HCT116 (cell line): ENCODE data around the gene ARMH4. TPM values are rescaled to one million over a fixed set of nuclear protein-coding genes. Genes with fewer than 3 reads are reported as not detected.

Experiments used
- ATAC-seq: fragments of 200-7000 bp; cut with Tn5 transposase; 2 replicates; pipeline ENCODE4 v1.9.1; 2020; ENCODE audit warnings: mild to moderate bottlenecking, moderate library complexity
- BruUV-seq: library from RNA; stranded (reverse); fragments of 400-500 nt; replicated peaks from 2 replicates; lab custom pipeline; 2021; lab: Mats Ljungman, UMichigan
- CTCF ChIA-PET: fragments of 300-600 bp; sonication (Branson Sonifier 250); formaldehyde crosslinking; loops from one replicate; lab custom pipeline; 2021; ENCODE audit warnings: antibody characterized with exemption; lab: Charles Lee
- POLR2A ChIA-PET: fragments of 300-600, 350-600 bp; sonication (Branson Sonifier 250); formaldehyde crosslinking; loops from one replicate; lab custom pipeline; 2021; ENCODE audit warnings: antibody characterized with exemption; lab: Charles Lee
- RAD21 ChIA-PET, 2 experiments: fragments of 300-600 bp; sonication (Branson Sonifier 250); formaldehyde crosslinking; loops; one replicate each; lab custom pipeline; 2023; ENCODE audit warnings: low total read pairs in 2 of 2; ENCODE audit not compliant: uncharacterized antibody in 2 of 2, unreplicated experiment in 2 of 2, low non-redundant PET in 1 of 2; lab: Charles Lee
- DNase-seq: peaks from one replicate; pipeline ENCODE4 v3.0.0-alpha.2; 2010; ENCODE audit warnings: low read depth, low spot score
- H2AFZ ChIP-seq: fragments of 200-600 bp; shearing (Covaris generic), sonication (generic); 2 replicates; pipeline ENCODE4 v1.6.1; 2017; ENCODE audit warnings: low read depth, mixed run types, mixed read lengths, antibody characterized with exemption, low read length; ENCODE audit not compliant: poor library complexity, severe bottlenecking
- H3K27ac ChIP-seq: 2 replicates; pipeline ENCODE4 v1.5.1; 2012; ENCODE audit warnings: low read depth, low read length
- H3K27me3 ChIP-seq: fragments of 200-600 bp; sonication (generic); 2 replicates; pipeline ENCODE4 v1.6.1; 2016; ENCODE audit warnings: mixed run types, low read length, mixed read lengths; ENCODE audit not compliant: insufficient read depth
- H3K36me3 ChIP-seq, 2 experiments: fragments of 200-500 bp in 1 of 2; fragments of 200-600 bp in 1 of 2; sonication (Bioruptor generic) in 1 of 2; sonication (generic) in 1 of 2; 2 replicates each; pipeline versions ENCODE4 v1.5.1 to v1.6.1; 2014 to 2016; ENCODE audit warnings: low read length in 2 of 2, inconsistent platforms in 1 of 2, mixed read lengths in 1 of 2, mixed run types in 1 of 2; ENCODE audit not compliant: insufficient read depth in 2 of 2, control insufficient read depth in 1 of 2
- H3K4me1 ChIP-seq, 2 experiments: fragments of 200-600 bp in 1 of 2; sonication (generic) in 1 of 2; 2 replicates each; pipeline versions ENCODE4 v1.5.1 to v1.6.1; 2012 to 2017; ENCODE audit warnings: low read length in 2 of 2, inconsistent platforms in 1 of 2, mild to moderate bottlenecking in 1 of 2, mixed read lengths in 1 of 2, mixed run types in 1 of 2, moderate library complexity in 1 of 2; ENCODE audit not compliant: insufficient read depth in 2 of 2, control insufficient read depth in 1 of 2
- H3K4me2 ChIP-seq: fragments of 200-600 bp; sonication (generic); 2 replicates; pipeline ENCODE4 v1.6.1; 2017; ENCODE audit warnings: mixed run types, low read length, mixed read lengths
- H3K4me3 ChIP-seq, 2 experiments: fragments of 200-600 bp in 1 of 2; sonication (generic) in 1 of 2; replicated peaks in 1 of 2; 2 replicates each; pipeline ENCODE4 v1.5.1; 2011 to 2016; ENCODE audit warnings: low read length in 2 of 2, control low read depth in 1 of 2, low read depth in 1 of 2, mild to moderate bottlenecking in 1 of 2, mixed read lengths in 1 of 2, mixed run types in 1 of 2
- H3K79me2 ChIP-seq: fragments of 200-600 bp; sonication (generic); 2 replicates; pipeline ENCODE4 v1.6.1; 2017; ENCODE audit warnings: mild to moderate bottlenecking, mixed run types, low read length, moderate library complexity, mixed read lengths; ENCODE audit not compliant: insufficient read depth
- H3K9ac ChIP-seq: fragments of 200-600 bp; sonication (generic); 2 replicates; pipeline ENCODE4 v1.6.1; 2016; ENCODE audit warnings: low read length, mixed read lengths
- H3K9me2 ChIP-seq: fragments of 200-600 bp; sonication (generic), shearing (Covaris generic); 2 replicates; pipeline ENCODE4 v1.6.1; 2017; ENCODE audit warnings: mixed run types, mild to moderate bottlenecking, moderate library complexity; ENCODE audit not compliant: insufficient read depth
- H3K9me3 ChIP-seq, 2 experiments: fragments of 200-500 bp in 1 of 2; fragments of 200-600 bp in 1 of 2; sonication (Bioruptor generic) in 1 of 2; sonication (generic) in 1 of 2; 2 replicates each; pipeline ENCODE4 v1.6.1; 2014 to 2017; ENCODE audit warnings: low read length in 2 of 2, mixed read lengths in 2 of 2, inconsistent platforms in 1 of 2, low read depth in 1 of 2, mild to moderate bottlenecking in 1 of 2, mixed run types in 1 of 2, moderate library complexity in 1 of 2; ENCODE audit not compliant: control insufficient read depth in 1 of 2, insufficient read depth in 1 of 2
- H4K20me1 ChIP-seq: fragments of 200-600 bp; sonication (generic), shearing (Covaris generic); 2 replicates; pipeline ENCODE4 v1.6.1; 2017; ENCODE audit warnings: mixed run types, mild to moderate bottlenecking, moderate library complexity; ENCODE audit not compliant: insufficient read depth
- ATF3 ChIP-seq: IDR thresholded peaks from 2 replicates; pipeline ENCODE4 v1.6.1; 2012
- CBX3 ChIP-seq: IDR thresholded peaks from 2 replicates; pipeline ENCODE4 v1.6.1; 2012; ENCODE audit warnings: low read depth
- CEBPB ChIP-seq: IDR thresholded peaks from 2 replicates; pipeline ENCODE4 v1.6.1; 2012; ENCODE audit warnings: low read depth
- EZH2 ChIP-seq: fragments of 200-600 bp; sonication (generic); IDR thresholded peaks from 2 replicates; pipeline ENCODE4 v1.6.1; 2017; ENCODE audit warnings: antibody characterized with exemption, mixed run types
- MAX ChIP-seq: IDR thresholded peaks from 2 replicates; pipeline ENCODE4 v1.6.1; 2012
- RAD21 ChIP-seq: IDR thresholded peaks from 2 replicates; pipeline ENCODE4 v1.6.1; 2012; ENCODE audit warnings: low read depth, mild to moderate bottlenecking
- REST ChIP-seq: IDR thresholded peaks from 2 replicates; pipeline ENCODE4 v1.6.1; 2012; ENCODE audit warnings: low read depth
- SIN3A ChIP-seq: IDR thresholded peaks from 2 replicates; pipeline ENCODE4 v1.6.1; 2012; ENCODE audit warnings: low read depth
- SP1 ChIP-seq: IDR thresholded peaks from 2 replicates; pipeline ENCODE4 v1.6.1; 2012; ENCODE audit warnings: low read depth
- SRF ChIP-seq: IDR thresholded peaks from 2 replicates; pipeline ENCODE4 v1.6.1; 2012; ENCODE audit warnings: low read depth
- TCF7L2 ChIP-seq: IDR thresholded peaks from 2 replicates; pipeline ENCODE4 v1.7.0; 2011; ENCODE audit warnings: borderline replicate concordance, inconsistent platforms; ENCODE audit not compliant: insufficient read depth, insufficient read length; ENCODE audit errors: extremely low read depth
- YY1 ChIP-seq: IDR thresholded peaks from 2 replicates; pipeline ENCODE4 v1.6.1; 2011; ENCODE audit warnings: low read length, low read depth, moderate library complexity, mild to moderate bottlenecking; ENCODE audit not compliant: insufficient replicate concordance; ENCODE audit errors: extremely low read depth
- ZFX ChIP-seq: fragments of 450-650 bp; IDR thresholded peaks from 2 replicates; pipeline ENCODE4 v1.6.1; 2017
- intact Hi-C: fragments of 100-400 bp; cut with micrococcal nuclease; formaldehyde crosslinking; loops from 2 replicates; pipeline ENCODE4 v1.10.0; 2022
- total RNA-seq: library from RNA; stranded (reverse); gene quantifications from one replicate; pipeline ENCODE4 v1.2.1, GENCODE V29; 2021; ENCODE audit not compliant: unreplicated experiment

Gene ARMH4
- total RNA-seq, 1 experiment from 2014 or later, result 1.7 TPM

- H3K9me3 ChIP-seq, result no peaks in the 10 kb centered on the region
- H3K4me2 ChIP-seq, result no peak overlapping the region
- ATAC-seq, result no peak
Observed at GRCh38 chr14:57962325-57963035, 189.5 kb downstream of the ARMH4 start.

GRCh38 chr14:57961786-57962060 lies 190.3 kb downstream of the ARMH4 start:
- RAD21 ChIA-PET, result no interaction called here
- Histone ChIP-seq H3K9me2 (no peaks in the 10 kb centered on the region), H3K36me3 (no peaks in the 10 kb centered on the region), H3K79me2 (no peaks in the 10 kb centered on the region), H3K4me3 (no peak overlapping the region), H3K9me3 (no peaks in the 10 kb centered on the region), H3K27me3 (peaks cover 41% of the 10 kb centered on the region), H2AFZ (no peak overlapping the region), H3K9ac (no peak overlapping the region), H3K4me2 (no peak overlapping the region), H4K20me1 (no peaks in the 10 kb centered on the region), H3K4me1 (no peaks in the 10 kb centered on the region), H3K27ac (no peak overlapping the region)
- ATAC-seq (no peak), DNase-seq (no peak)
- CTCF ChIA-PET, result no interaction called here
- intact Hi-C loops, result no loop called here
- POLR2A ChIA-PET, result no interaction called here
- no TSS peak for BruUV-seq
- no peak for TF ChIP-seq YY1
- TF ChIP-seq TCF7L2, result no peak
- no peak for TF ChIP-seq ATF3
- no peak for TF ChIP-seq CEBPB
- no peak for TF ChIP-seq SRF
- TF ChIP-seq SIN3A, result no peak
- TF ChIP-seq RAD21, result no peak
- no peak for TF ChIP-seq EZH2
- no peak for TF ChIP-seq REST
- TF ChIP-seq CBX3, result no peak
- no peak for TF ChIP-seq MAX
- TF ChIP-seq ZFX, result no peak
- TF ChIP-seq SP1, result no peak

More at GRCh38 chr14:57962325-57963035, 189.5 kb downstream of the ARMH4 start:
- no peaks in the 10 kb centered on the region for H3K9me2 ChIP-seq
- H3K4me3 ChIP-seq, result no peak overlapping the region
- no peak overlapping the region for H2AFZ ChIP-seq
- RAD21 ChIA-PET, result no interaction called here
- H3K79me2 ChIP-seq, result no peaks in the 10 kb centered on the region
- no TSS peak for BruUV-seq
- H3K36me3 ChIP-seq, result no peaks in the 10 kb centered on the region
- no peak overlapping the region for H3K27ac ChIP-seq
- CTCF ChIA-PET, result no interaction called here
- peaks cover 41% of the 10 kb centered on the region for H3K27me3 ChIP-seq
- H3K4me1 ChIP-seq, result no peaks in the 10 kb centered on the region
- DNase-seq, result no peak
- POLR2A ChIA-PET, result no interaction called here
- no peak overlapping the region for H3K9ac ChIP-seq
- no peaks in the 10 kb centered on the region for H4K20me1 ChIP-seq
- intact Hi-C loops, result no loop called here
- TF ChIP-seq MAX (no peak), RAD21 (0 out of 2 replicates have a peak, but pooled peaks have one; percentile 9)
